Measurements from ENCODE around the gene POU2AF1.

Gene POU2AF1

DNA sequence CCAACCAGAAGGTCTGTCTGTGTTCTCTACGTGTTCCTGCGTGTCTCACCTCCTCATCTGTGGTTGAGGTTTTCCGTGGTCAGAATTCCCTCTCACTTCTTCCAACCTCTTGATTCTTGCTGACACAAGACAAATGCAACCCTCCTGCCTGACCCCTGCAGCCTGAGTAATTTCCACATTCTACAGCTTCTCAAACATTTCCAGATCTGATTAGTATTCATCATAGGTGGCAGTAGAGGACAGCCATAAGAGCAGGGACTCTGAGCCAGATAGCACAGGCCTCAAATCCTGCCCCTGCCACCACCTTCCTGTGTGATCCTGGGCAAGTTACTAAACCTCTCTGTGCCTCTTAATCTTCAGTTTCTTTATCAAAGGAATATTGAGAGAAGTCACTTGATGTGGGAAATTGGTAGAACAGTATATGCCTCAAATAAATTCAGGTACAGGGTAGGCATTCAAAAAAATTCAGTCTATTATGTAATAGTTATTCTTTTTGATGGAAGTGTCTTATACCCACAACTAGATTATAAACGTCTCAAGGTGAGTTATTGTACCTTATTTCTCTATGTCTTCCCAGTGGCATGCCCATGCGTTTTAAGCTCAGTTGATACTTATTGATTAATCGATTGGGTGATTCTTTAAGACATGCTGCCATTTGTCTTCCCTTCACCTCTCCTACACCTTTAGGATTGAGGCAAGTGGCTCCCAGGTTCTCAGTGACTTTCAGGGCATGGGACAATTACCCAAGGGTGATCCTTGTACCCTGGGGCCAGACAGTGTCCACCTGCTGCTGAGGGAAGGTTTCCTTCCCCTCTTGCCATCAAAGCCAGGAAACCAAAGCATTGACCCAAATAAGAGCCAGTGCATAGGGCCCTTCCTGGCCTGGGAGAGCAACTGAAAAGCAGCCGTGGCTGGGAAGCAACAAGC lies 19.6 kb downstream of the POU2AF1 start:
- DNase-seq = peak; percentile 17

DNA sequence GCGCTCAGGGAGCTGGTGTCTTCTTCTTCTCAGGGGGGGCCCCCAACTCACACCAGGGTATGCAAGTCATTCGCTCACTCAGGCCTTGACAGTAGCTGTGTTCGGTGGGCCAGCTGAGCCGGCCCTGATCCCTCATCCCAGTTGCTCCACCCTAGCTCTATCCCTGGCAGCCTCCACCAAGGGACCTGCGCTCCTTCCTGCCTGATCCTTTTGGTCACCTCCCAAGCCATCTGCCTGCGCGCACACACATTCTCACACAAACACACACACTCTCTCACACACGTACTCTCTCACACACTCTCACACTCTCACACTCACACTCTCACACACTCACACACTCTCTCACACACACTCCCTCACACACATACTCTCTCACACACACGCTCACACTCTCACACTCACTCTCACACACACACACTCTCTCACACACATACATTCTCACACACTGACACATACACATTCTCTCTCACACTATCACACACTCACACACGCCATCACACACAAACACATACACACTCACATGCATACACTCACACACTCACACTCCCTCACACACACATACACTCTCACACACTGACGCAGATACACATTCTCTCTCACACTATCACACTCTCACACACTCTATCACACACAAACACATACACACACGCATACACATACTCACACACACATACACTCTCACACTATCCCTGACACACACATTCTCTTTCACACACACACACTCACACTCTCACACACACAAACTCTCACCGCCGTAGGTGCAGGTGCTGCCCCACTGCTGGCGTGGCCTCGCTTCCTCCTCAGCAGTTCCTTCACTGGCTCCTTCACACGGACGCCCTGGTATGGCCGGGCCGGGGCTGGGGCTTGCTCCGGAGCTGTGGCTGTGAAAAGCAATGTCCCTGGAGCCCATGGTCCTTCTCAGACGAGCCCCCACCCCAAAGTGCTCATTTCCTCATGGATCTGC lies 20.8 kb downstream of the POU2AF1 start:
- no peak for DNase-seq

DNA sequence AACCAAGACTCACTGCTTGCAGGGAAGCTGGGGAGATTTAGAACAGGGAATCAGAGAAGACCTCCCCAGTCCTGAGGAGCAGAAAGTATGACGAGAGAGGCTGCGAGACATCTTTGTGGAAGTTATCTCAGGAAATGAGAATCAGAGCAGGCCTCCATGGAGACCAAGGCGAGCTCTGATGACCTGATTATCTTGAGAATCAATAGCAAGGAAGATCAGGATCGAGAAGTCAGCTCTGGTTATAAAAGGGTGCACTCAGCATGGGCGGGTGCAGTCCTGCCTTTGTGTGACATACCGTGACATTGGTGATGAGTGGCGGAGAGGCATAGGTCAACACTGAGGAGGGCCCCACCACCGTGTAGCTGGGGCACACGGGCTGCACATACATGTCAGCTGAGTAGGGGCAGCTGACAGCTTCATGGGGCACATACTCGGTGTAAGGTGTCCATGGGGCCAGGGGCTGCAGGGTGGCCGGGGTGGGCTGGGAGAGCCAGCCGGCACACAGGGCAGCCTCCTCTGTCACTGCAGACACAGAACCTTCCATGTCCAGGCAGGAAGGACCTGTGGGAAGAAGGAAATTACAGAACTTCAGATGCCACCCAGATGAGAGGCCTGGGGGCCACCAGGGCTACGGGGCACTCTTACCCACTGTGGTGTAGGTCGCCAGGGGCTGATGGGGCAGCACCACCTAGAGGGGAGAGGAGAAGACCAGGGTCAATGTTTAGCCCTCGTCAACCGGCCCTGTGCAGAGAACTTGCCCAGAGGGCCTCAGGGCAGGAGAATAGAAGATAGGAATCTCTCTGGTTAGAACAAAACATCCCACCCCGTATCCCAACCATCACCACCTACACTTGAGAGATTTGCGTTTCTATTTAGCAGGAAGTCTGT lies 21.7 kb downstream of the POU2AF1 start:
- no peak for DNase-seq

DNA sequence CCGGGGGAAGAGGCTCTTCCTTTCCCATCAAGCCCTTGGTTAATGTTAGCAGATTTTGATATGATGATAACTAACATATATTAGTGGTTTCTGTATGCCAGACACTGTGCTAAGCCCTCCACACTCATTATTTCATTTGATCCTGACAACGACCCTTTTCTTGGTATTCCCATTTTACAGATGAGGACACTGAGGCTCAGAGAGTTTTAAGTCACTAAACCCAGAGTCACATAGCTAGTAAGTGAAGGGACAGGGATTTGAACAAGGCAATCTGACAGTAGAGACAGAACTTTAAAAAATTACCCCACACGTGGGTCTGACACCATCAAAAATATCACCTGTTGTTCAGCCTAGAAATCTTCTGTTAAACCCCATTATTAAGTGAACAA lies 22.4 kb downstream of the POU2AF1 start:
- no peak for DNase-seq

DNA sequence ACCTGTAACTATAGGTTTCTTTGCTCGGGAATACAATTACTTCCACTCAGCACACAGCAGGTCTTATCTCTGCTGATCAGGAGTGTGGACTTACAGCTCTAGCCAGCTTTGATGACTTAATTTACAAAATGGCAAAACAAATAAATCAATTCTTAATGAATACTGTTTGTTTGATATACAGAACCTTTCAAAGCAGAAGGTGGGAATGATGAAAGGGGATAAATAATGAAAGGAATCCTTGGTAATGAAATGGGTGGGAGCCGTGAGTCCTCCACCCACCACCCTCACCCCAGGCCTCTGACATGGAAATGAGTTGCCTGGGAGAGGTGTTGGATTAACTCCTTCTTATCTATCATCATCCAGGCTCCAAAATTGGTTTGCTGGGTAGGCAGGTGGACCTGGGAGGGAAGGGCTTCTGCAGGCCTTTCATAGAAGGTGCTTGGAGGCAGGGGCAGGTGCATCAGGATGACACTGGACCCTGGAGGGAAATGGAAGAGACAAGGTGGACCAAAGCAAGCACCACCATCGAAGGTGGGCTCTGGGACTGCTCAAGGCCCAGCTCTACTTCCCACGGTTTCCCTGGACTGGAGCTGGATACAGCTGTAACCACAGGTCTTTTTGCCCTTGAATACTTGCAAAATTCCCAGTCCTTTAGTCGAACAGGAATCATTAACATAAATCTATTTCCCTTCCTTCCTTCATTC lies 23.0 kb downstream of the POU2AF1 start:
- DNase-seq = no peak

DNA sequence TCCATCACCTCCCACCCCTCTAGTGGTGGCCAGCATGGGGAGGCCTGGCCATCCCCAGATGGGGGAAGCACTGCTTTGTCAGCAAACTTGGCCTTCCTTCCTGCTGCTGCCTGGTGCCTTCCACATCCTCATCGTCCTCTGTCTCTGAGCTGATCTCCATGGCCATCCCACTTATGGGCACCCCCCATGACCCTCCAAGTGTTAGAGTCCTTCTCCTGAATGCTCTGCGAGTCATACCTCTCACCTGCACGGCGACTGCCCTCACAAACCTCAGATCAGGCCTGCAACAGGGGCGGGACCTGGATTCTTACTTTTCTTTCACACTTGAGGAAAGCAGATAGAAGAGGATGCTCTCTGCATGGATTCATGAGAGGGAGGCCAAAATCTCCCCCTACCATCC lies 24.0 kb downstream of the POU2AF1 start:
- no peak for DNase-seq

DNA sequence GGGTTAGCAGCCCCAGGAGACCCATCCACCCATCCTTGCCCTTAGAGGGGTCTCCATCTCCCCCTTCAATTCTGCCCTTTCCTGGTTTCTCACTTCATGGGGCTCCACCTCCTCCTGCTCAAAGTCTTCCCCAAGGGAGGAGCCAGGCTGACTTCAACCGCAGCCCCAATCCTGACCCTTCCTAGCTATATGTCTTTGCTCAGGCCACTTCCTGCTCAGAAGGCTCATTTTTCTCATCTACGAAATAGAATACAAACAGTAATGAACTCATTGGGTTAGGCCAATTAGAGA lies 24.5 kb downstream of the POU2AF1 start:
- no peak for DNase-seq

DNA sequence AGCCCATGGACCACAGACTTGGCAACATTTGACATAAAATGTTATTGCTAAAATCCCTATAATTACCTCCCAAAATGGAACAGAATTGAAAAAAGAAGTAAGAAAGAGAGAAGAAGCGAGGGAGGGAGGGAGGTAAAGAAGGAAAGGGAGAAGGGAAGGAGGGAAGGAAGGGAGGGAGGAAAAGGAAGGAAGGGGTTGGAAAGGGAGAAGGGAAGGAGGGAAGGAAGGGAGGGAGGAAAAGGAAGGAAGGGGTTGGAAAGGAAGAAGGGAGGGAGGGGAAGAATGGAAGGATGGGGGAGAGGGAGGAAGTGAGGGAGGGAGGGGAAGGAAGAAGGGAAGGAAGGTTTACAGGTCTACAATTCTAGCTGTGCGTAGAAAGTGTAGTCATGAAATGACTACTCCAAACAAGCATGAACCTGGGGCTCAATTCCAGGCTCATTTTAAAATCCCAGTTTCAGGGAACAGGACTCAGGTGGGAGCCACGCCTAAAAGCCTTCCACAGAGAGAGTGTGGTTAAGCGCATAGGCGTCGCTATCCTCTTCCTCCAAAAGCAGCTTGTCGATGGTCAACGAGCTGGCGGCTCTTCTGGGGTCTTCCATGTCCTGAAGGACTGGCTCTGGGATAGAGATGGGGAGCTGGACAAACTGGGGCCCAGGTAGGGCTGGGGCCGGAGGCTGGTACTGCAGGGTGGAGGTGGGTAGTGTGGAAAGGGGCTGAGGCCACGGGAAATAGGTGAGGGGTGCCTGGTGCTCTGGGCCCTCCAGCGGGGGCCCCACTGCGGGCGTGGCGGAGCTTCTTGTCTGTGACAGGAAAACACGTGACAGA lies 25.1 kb downstream of the POU2AF1 start:
- no peak for DNase-seq

DNA sequence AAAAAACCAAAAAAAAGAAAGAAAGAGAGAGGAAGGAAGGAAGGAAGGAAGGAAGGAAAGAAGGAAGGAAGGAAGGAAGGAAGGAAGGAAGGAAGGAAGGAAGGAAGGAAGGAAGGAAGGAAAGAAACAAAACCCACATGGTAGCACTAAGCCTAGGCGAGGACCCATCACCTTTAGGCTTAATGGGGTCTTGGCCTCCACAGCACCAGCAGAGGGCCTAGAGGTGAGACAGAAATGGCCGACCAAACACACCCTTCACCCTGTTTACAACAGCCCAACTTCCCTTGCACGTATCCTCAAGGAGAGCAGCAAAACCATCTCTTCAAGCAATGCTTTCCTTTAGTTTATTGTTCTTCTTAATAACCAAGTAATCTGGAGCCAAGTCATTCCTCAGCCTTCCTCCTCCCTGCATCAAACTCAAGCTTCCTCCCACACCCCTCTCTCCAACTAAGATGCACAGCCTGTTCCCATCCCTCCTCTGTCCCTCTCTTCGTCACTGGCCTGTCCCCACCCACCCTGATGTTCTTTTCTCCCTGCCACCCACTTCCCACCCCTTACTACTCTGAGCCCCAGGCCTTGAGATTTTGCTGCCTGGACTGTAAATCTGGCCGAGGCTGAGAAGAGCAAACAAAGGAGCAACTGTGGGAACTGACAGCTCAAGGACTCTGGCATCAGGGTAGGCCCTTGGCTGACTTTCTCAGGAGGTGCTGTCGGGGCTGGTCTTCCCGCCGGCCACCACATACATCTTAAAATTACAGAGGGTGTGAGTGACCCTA lies 26.0 kb downstream of the POU2AF1 start:
- DNase-seq = no peak

DNA sequence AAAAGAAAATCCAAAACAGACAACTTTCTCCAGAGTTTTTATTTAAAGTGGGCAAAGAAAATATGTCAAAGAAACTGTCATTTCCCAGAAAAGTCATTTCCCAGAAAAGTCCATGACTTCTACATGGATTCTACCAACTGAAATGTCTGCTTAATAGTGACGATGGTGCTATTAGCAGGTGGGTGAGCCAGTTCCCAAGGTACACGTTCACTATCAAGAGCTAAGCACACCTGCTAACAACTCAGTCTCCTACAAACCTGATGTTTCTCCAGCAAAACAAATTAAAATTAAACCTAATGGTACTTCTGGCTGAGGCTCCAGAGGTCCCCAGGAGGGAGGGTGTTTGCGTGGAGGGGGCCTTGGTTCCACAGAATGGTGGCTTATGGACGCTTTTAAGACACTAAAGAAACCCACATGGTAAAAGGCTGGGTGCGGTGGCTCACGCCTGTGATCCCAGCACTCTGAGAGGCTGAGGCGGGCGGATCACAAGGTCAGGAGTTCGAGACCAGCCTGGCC lies 26.8 kb downstream of the POU2AF1 start:
- DNase-seq = no peak

DNA sequence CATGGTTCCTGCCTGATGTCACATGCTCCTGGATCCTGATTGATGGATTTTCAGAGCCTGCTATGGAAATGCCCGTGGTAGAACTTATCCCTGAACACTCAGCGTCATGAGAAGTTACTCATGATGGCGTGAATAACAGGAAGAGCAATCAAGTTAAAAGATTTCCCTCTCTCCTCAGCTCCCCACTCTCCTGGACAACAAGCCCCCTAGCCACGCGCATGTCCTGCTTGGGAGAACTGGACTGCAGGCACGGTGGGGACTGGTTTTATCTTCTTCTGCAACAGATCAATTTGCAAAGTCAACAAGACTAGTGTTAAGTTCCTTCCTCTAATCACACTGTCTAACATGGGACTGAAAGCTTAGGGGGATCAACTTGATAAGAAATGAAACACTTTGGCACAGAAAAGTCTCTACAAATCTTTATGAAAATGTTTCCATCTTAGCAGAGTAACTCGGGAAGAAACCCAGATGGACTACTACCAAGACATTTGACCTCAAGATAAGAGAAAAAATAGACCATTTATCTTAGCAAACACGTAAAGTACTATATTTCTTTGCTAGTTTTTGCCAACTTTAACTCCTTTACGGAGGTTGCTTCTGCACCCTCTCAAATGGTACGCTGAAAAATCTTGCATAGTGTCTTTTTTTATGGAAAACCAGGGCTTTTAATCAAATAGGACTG lies 27.6 kb downstream of the POU2AF1 start:
- no peak for DNase-seq

DNA sequence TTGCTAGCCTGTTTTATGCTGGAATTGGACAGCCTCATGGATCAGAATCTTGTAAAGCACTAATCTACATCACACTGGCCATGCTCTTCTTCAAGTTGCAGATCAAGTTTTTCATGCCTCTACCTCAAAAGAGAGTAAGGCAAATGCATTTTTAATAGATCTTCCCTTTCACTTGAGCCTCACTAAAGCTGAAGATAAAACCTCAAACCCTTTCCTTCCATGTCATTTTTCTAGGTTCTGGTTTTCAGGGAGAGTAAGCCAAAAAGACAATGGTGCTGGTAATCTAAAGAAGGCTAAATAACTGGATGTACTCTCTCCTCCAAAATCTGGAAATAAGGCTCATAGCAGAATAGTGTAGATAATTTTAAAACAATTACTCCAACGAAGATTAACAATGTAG lies 28.3 kb downstream of the POU2AF1 start:
- DNase-seq = no peak

DNA sequence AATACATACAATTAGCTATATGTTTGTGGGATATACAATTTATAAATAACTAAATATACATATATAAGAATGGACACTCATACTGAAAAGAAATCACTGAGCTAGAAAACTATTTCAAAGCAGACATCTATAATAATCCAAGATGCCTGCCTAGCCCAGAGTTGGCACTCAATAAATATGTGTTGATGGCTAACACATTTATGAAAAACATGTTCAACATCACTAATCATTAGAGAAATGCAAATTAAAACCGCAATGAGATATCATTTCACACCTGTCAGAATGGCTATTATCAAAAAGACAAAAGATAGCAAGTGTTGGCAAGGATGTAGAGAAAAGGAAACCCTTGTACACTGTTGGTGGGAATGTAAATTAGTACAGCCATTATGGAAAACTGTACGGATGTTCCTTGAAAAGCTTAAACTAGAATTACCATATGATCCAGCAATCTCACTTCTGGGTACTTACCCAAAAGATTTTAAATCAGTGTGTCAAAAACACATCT lies 29.8 kb downstream of the POU2AF1 start:
- no peak for DNase-seq

DNA sequence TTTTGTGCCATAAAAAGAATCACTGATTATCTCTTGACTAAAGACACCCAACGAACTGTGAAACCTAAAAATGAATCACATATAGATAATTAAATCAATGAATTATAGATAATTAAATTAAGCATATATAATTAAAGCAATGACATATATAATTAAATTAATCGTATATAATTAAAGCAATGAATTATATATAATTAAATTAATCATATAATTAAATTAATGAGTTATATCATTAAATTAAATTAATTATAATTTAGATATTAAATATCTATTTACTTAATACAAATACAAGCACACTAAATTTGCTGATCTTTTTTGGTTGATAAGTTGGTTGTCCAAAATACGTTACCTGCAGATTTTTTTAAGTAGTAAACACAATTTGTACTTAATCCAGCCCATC lies 30.9 kb downstream of the POU2AF1 start:
- DNase-seq = no peak

DNA sequence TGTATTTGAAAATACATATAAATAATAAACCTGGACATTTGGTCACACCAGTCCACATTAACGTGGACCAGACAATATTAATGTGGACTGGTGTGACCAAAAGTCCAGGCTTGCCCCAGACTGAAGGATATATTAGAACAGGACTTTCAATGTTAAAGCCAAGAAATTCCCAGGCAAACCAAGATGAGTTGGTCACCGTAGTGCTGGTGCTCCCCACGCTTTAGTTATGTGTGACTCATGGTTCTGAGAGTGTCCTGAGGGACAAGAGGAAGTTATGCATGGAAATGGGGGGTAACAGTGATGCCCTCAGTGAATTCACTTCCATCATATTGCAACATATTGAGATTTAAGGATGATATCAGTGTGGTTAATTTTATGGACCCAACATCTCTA lies 31.4 kb downstream of the POU2AF1 start:
- no peak for DNase-seq

DNA sequence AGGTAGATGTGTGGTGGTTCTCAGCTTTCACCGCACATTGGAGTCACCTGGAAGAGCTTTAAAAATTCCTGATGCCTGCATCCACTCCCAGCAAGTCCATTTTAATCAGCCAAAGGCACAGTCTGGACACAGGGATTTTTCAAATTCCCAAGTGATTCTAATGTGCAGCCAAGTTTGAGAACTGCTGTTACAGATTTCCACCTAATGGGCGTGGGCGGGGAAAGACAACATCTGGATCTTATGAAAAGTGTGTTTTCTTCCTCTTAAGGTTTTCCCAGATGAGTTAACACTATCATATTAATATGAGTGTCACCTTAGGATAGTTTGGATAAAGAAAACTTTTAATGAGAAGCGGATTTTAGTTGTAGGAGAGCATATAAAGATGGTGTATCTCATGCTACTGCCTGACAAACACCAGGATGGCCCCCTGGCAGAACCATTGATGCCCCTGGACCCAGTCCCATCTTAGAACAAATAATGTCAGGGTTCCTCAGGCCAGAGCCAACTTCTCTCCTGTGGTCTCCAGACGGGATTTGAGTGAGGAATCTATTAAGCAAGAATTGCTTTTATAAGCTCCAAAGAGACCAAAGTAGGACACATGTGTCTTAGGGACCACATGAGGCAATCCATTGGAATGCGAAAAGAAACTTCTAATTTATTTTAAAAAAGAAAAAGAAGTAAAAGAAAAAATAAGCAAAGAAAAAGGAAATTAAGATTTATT lies 31.9 kb downstream of the POU2AF1 start:
- no peak for DNase-seq

DNA sequence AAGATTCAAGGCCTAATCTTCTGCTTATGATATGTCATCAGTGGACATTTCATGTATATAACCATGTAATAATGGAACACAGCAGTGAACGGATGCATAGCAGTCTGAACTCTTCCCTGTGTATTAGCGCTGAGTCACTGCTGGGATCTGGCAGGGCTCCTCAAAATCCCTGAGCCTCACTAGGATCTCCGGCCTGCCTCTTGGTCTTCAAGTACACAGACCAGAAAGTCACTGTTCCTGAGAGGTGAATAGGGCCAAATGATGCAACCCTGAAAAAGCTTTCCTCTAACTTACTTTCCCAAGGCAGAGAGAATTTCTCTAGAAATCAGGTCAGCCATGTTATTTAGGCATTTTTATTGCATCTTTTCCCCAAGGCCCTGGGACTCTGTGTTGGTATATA lies 35.0 kb downstream of the POU2AF1 start:
- no peak for DNase-seq

DNA sequence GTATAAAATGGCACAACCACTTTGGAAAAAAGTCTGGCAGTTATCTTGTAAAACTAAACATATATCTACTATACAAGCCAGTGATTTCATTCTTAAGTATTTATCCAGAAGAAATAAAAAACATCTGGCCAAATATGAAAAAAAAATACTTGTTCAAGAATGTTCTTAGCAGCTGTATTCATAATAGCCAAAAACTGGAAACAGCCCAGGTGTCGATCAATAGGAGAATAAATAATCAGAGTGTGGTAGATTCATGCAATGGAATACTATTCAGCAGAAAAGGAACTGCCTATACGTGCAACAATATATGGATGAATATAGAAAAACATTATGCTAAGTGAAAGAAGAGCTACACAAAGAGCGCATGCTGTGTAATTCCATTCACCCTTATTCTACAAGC lies 36.7 kb downstream of the POU2AF1 start:
- no peak for DNase-seq

Data from stimulated activated CD4-positive, alpha-beta T cell treated with anti-CD3 and anti-CD28 coated beads, Interleukin-4, amount 100 ng/mL, for 24 hours (primary cell).